HEK293T (cell line): ENCODE results near the gene ZNF282.
"Not testable (repeated sequence)": the region's sequence is repeated elsewhere in the genome, so short reads cannot be mapped to it uniquely, and the experiment has no call there.

Experiments
- BHLHE40 ChIP-seq: fragments of 450-650 bp; IDR thresholded peaks from 2 replicates; pipeline ENCODE4 v1.6.1; 2016; ENCODE audit warnings: mild to moderate bottlenecking, moderate library complexity, borderline replicate concordance
- CTBP1 ChIP-seq: fragments of 450-650 bp; IDR thresholded peaks from 2 replicates; pipeline ENCODE4 v1.6.1; 2016; ENCODE audit warnings: borderline replicate concordance
- FOXK2 ChIP-seq: fragments of 450-650 bp; IDR thresholded peaks from 2 replicates; pipeline ENCODE4 v1.6.1; 2016; ENCODE audit warnings: mild to moderate bottlenecking
- FOXM1 ChIP-seq: fragments of 450-650 bp; IDR thresholded peaks from 2 replicates; pipeline ENCODE4 v1.6.1; 2017; ENCODE audit warnings: mild to moderate bottlenecking, borderline replicate concordance
- HDGF ChIP-seq: fragments of 450-650 bp; IDR thresholded peaks from 2 replicates; pipeline ENCODE4 v1.6.1; 2017; ENCODE audit warnings: antibody characterized with exemption, borderline replicate concordance
- LEF1 ChIP-seq: fragments of 450-650 bp; IDR thresholded peaks from 2 replicates; pipeline ENCODE4 v1.6.1; 2017; ENCODE audit warnings: mild to moderate bottlenecking, borderline replicate concordance
- NFRKB ChIP-seq: fragments of 450-650 bp; IDR thresholded peaks from 2 replicates; pipeline ENCODE4 v1.6.1; 2016; ENCODE audit warnings: mild to moderate bottlenecking, moderate library complexity
- SP1 ChIP-seq: fragments of 450-650 bp; IDR thresholded peaks from 2 replicates; pipeline ENCODE4 v1.6.1; 2017
- SUZ12 ChIP-seq: fragments of 450-650 bp; IDR thresholded peaks from 2 replicates; pipeline ENCODE4 v1.6.1; 2016; ENCODE audit warnings: mild to moderate bottlenecking
- TARDBP ChIP-seq: fragments of 450-650 bp; IDR thresholded peaks from 2 replicates; pipeline ENCODE4 v1.6.1; 2016
- TF ChIP-seq, protein P1 (sequence below): fragments of 450-650 bp; IDR thresholded peaks from 2 replicates; pipeline ENCODE4 v1.6.1; 2016

DNA sequence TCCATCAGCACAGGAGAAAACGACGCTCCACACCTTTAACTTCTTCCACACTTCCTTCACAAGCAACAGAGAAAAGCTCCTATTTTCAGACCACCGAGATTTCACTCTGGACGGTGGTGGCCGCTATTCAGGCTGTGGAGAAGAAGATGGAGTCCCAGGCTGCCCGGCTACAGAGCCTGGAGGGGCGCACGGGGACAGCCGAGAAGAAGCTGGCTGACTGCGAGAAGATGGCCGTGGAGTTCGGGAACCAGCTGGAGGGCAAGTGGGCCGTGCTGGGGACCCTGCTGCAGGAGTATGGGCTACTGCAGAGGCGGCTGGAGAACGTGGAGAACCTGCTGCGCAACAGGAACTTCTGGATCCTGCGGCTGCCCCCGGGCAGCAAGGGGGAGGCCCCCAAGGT lies 54.8 kb downstream of the ZNF282 start:
- not testable (repeated sequence) for TF ChIP-seq SP1, FOXM1, SUZ12, CTBP1, LEF1, FOXK2, TARDBP, HDGF, BHLHE40, NFRKB
- TF ChIP-seq, protein P1, sequence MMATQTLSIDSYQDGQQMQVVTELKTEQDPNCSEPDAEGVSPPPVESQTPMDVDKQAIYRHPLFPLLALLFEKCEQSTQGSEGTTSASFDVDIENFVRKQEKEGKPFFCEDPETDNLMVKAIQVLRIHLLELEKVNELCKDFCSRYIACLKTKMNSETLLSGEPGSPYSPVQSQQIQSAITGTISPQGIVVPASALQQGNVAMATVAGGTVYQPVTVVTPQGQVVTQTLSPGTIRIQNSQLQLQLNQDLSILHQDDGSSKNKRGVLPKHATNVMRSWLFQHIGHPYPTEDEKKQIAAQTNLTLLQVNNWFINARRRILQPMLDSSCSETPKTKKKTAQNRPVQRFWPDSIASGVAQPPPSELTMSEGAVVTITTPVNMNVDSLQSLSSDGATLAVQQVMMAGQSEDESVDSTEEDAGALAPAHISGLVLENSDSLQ = not testable (repeated sequence)
